ENCODE data around the gene C7orf57.

C7orf57 gene

GRCh38 chr7:48085433-48085791 is 50.1 kb downstream of the C7orf57 start:
- Histone ChIP-seq H3K9me3 (ENCODE audit: insufficient read depth, low read depth, low read length) (no peaks in the 10 kb centered on the region), H3K4me3 (ENCODE audit: low read length) (no peak overlapping the region), H3K27ac (ENCODE audit: low read depth, low read length) (peak overlapping the region; percentile 29; the same call in 1 of the 2 replicates), H3K36me3 (ENCODE audit: insufficient read depth, low read length) (no peaks in the 10 kb centered on the region), H3K9ac (ENCODE audit: low read depth, low read length) (no peak overlapping the region; the same call in 1 of the 2 replicates), H3K27me3 (ENCODE audit: insufficient read depth, low read length) (no peaks in the 10 kb centered on the region), H3K4me1 (ENCODE audit: insufficient read depth, low read length) (peaks cover 31% of the 10 kb centered on the region)
- WGBS: 91% methylated on average over 1 of the region's 1 CpG

- Histone ChIP-seq H3K9me3 (ENCODE audit: insufficient read depth, low read depth, low read length) (no peaks in the 10 kb centered on the region), H3K4me3 (ENCODE audit: low read length) (no peak overlapping the region), H3K4me1 (ENCODE audit: insufficient read depth, low read length) (peaks cover 36% of the 10 kb centered on the region), H3K27me3 (ENCODE audit: insufficient read depth, low read length) (no peaks in the 10 kb centered on the region), H3K36me3 (ENCODE audit: insufficient read depth, low read length) (peaks cover 4% of the 10 kb centered on the region), H3K27ac (ENCODE audit: low read depth, low read length) (peak overlapping the region; percentile 39; the same call in 1 of the 2 replicates), H3K9ac (ENCODE audit: low read depth, low read length) (no peak overlapping the region; the same call in 1 of the 2 replicates)
- 100% methylated on average over 1 of the region's 1 CpG for WGBS
Observed at GRCh38 chr7:48085942-48086341, 50.6 kb downstream of the C7orf57 start.

GRCh38 chr7:48087349-48087748 is 52.0 kb downstream of the C7orf57 start:
- no peak overlapping the region; the same call in 1 of the 2 replicates for H3K9ac ChIP-seq (ENCODE audit: low read depth, low read length)
- WGBS: 86% methylated on average over 7 of the region's 7 CpGs

GRCh38 chr7:48088559-48089045 is 53.3 kb downstream of the C7orf57 start:
- WGBS: under 1% methylated on average over 25 of the region's 25 CpGs
- Histone ChIP-seq H3K27ac (ENCODE audit: low read depth, low read length) (peak overlapping the region; percentile 85), H3K4me1 (ENCODE audit: insufficient read depth, low read length) (peaks cover 39% of the 10 kb centered on the region), H3K9ac (ENCODE audit: low read depth, low read length) (peak overlapping the region; percentile 70), H3K36me3 (ENCODE audit: insufficient read depth, low read length) (peaks cover 31% of the 10 kb centered on the region), H3K4me3 (ENCODE audit: low read length) (peak overlapping the region; percentile 81), H3K9me3 (ENCODE audit: insufficient read depth, low read depth, low read length) (no peaks in the 10 kb centered on the region), H3K27me3 (ENCODE audit: insufficient read depth, low read length) (no peaks in the 10 kb centered on the region)

More at GRCh38 chr7:48087349-48087748, 52.0 kb downstream of the C7orf57 start:
- Histone ChIP-seq H3K27ac (ENCODE audit: low read depth, low read length) (peak overlapping the region; percentile 83), H3K4me1 (ENCODE audit: insufficient read depth, low read length) (peaks cover 41% of the 10 kb centered on the region), H3K9me3 (ENCODE audit: insufficient read depth, low read depth, low read length) (no peaks in the 10 kb centered on the region), H3K4me3 (ENCODE audit: low read length) (no peak overlapping the region), H3K27me3 (ENCODE audit: insufficient read depth, low read length) (no peaks in the 10 kb centered on the region), H3K36me3 (ENCODE audit: insufficient read depth, low read length) (peaks cover 18% of the 10 kb centered on the region)

- H3K9ac ChIP-seq (ENCODE audit: low read depth, low read length): peak within 1 kb of the TSS; percentile 88
- H3K4me1 ChIP-seq (ENCODE audit: insufficient read depth, low read length): peaks cover 39% of the 10 kb centered on the region
- under 1% methylated on average over 96 of the region's 96 CpGs for WGBS
- H3K27me3 ChIP-seq (ENCODE audit: insufficient read depth, low read length): no peaks in the 10 kb centered on the region
- peak within 1 kb of the TSS; percentile 87 for H3K27ac ChIP-seq (ENCODE audit: low read depth, low read length)
- H3K4me3 ChIP-seq (ENCODE audit: low read length): peak within 1 kb of the TSS; percentile 81
- H3K36me3 ChIP-seq (ENCODE audit: insufficient read depth, low read length): peaks cover 37% of the 10 kb centered on the region
- no peaks in the 10 kb centered on the region for H3K9me3 ChIP-seq (ENCODE audit: insufficient read depth, low read depth, low read length)
Observed at GRCh38 chr7:48089046-48090003, 54.0 kb downstream of the C7orf57 start, which contains the start of gene UPP1. TSS of gene UPP1 (plus strand) at chr7:48089265. CDS start at chr7:48094784, 5,519 bp downstream.

- peak overlapping the region; percentile 88 for H3K9ac ChIP-seq (ENCODE audit: low read depth, low read length)
- H3K9me3 ChIP-seq (ENCODE audit: insufficient read depth, low read depth, low read length): no peaks in the 10 kb centered on the region
- H3K4me3 ChIP-seq (ENCODE audit: low read length): peak overlapping the region; percentile 81
- H3K4me1 ChIP-seq (ENCODE audit: insufficient read depth, low read length): peaks cover 34% of the 10 kb centered on the region
- H3K27me3 ChIP-seq (ENCODE audit: insufficient read depth, low read length): no peaks in the 10 kb centered on the region
- peaks cover 46% of the 10 kb centered on the region for H3K36me3 ChIP-seq (ENCODE audit: insufficient read depth, low read length)
- 2% methylated on average over 28 of the region's 28 CpGs for WGBS
- peak overlapping the region; percentile 77 for H3K27ac ChIP-seq (ENCODE audit: low read depth, low read length)
Observed at GRCh38 chr7:48090095-48090805, 54.9 kb downstream of the C7orf57 start.

- WGBS: 93% methylated on average over 10 of the region's 10 CpGs
- peaks cover 25% of the 10 kb centered on the region for H3K4me1 ChIP-seq (ENCODE audit: insufficient read depth, low read length)
- no peak overlapping the region; the same call in 1 of the 2 replicates for H3K27ac ChIP-seq (ENCODE audit: low read depth, low read length)
- H3K27me3 ChIP-seq (ENCODE audit: insufficient read depth, low read length): no peaks in the 10 kb centered on the region
- no peak overlapping the region for H3K9ac ChIP-seq (ENCODE audit: low read depth, low read length)
- H3K4me3 ChIP-seq (ENCODE audit: low read length): no peak overlapping the region
- no peaks in the 10 kb centered on the region for H3K9me3 ChIP-seq (ENCODE audit: insufficient read depth, low read depth, low read length)
- peaks cover 62% of the 10 kb centered on the region for H3K36me3 ChIP-seq (ENCODE audit: insufficient read depth, low read length)
Observed at GRCh38 chr7:48091506-48092433, 56.4 kb downstream of the C7orf57 start.

GRCh38 chr7:48094861-48095293 is 59.5 kb downstream of the C7orf57 start:
- Histone ChIP-seq H3K9ac (ENCODE audit: low read depth, low read length) (no peak overlapping the region), H3K27me3 (ENCODE audit: insufficient read depth, low read length) (no peaks in the 10 kb centered on the region), H3K4me1 (ENCODE audit: insufficient read depth, low read length) (peaks cover 17% of the 10 kb centered on the region), H3K4me3 (ENCODE audit: low read length) (no peak overlapping the region), H3K36me3 (ENCODE audit: insufficient read depth, low read length) (peaks cover 93% of the 10 kb centered on the region), H3K27ac (ENCODE audit: low read depth, low read length) (no peak overlapping the region), H3K9me3 (ENCODE audit: insufficient read depth, low read depth, low read length) (no peaks in the 10 kb centered on the region)
- WGBS: 96% methylated on average over 3 of the region's 3 CpGs

- Histone ChIP-seq H3K9ac (ENCODE audit: low read depth, low read length) (no peak overlapping the region), H3K9me3 (ENCODE audit: insufficient read depth, low read depth, low read length) (no peaks in the 10 kb centered on the region), H3K27me3 (ENCODE audit: insufficient read depth, low read length) (no peaks in the 10 kb centered on the region), H3K4me3 (ENCODE audit: low read length) (no peak overlapping the region), H3K36me3 (ENCODE audit: insufficient read depth, low read length) (peaks cover 99% of the 10 kb centered on the region), H3K4me1 (ENCODE audit: insufficient read depth, low read length) (peaks cover 6% of the 10 kb centered on the region), H3K27ac (ENCODE audit: low read depth, low read length) (no peak overlapping the region)
- WGBS: 88% methylated on average over 2 of the region's 2 CpGs
Observed at GRCh38 chr7:48096273-48096672, 60.9 kb downstream of the C7orf57 start.

GRCh38 chr7:48097521-48098231 is 62.3 kb downstream of the C7orf57 start:
- H3K36me3 ChIP-seq (ENCODE audit: insufficient read depth, low read length): peaks cover 99% of the 10 kb centered on the region
- H3K9me3 ChIP-seq (ENCODE audit: insufficient read depth, low read depth, low read length): no peaks in the 10 kb centered on the region
- no peak overlapping the region for H3K9ac ChIP-seq (ENCODE audit: low read depth, low read length)
- 95% methylated on average over 6 of the region's 6 CpGs for WGBS
- no peak overlapping the region for H3K4me3 ChIP-seq (ENCODE audit: low read length)
- H3K4me1 ChIP-seq (ENCODE audit: insufficient read depth, low read length): no peaks in the 10 kb centered on the region
- no peak overlapping the region for H3K27ac ChIP-seq (ENCODE audit: low read depth, low read length)
- H3K27me3 ChIP-seq (ENCODE audit: insufficient read depth, low read length): no peaks in the 10 kb centered on the region
